ENCODE data around the gene LRRC4C.

The LRRC4C gene

GRCh38 chr11:41323446-41323845, 136.0 kb downstream of the LRRC4C start:
- Histone ChIP-seq H3K9ac (ENCODE audit: low read length) (no peak overlapping the region), H3K27me3 (replicated peaks; ENCODE audit: control insufficient read depth, insufficient read depth, low read length) (no peaks in the 10 kb centered on the region), H3K4me3 (ENCODE audit: low read length) (no peak overlapping the region), H3K4me1 (ENCODE audit: control insufficient read depth, insufficient read depth, low read length) (no peaks in the 10 kb centered on the region), H3K36me3 (ENCODE audit: control insufficient read depth, insufficient read depth, low read length, severe bottlenecking) (no peaks in the 10 kb centered on the region), H3K9me3 (ENCODE audit: control insufficient read depth, low read length) (no peaks in the 10 kb centered on the region)
- no peak for DNase-seq (ENCODE audit: low read depth)

DNA sequence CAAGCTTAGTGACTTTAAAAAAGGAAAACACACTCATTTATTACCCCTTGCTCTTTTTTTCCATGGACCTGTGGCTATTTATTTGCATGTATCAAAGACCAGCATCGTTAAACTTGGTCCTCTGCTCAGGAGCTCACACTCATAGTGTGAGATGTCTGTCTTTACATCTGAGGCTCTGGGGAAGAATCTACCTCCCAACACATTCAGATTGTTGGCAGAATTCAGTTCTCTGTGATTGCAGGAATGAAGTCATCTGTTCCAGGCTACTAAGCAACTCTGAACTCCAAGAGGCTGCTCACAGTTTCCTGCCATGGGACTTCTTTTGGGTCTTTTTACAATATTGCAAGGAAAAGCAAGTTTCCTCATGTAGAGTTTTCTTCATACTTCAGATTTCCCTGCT, 138.8 kb downstream of the LRRC4C start:
- H3K9me3 ChIP-seq (ENCODE audit: control insufficient read depth, low read length): no peaks in the 10 kb centered on the region
- no peaks in the 10 kb centered on the region for H3K4me1 ChIP-seq (ENCODE audit: control insufficient read depth, insufficient read depth, low read length)
- H3K4me3 ChIP-seq (ENCODE audit: low read length): no peak overlapping the region
- no peaks in the 10 kb centered on the region for H3K36me3 ChIP-seq (ENCODE audit: control insufficient read depth, insufficient read depth, low read length, severe bottlenecking)
- no peaks in the 10 kb centered on the region for H3K27me3 ChIP-seq (replicated peaks; ENCODE audit: control insufficient read depth, insufficient read depth, low read length)
- no peak overlapping the region for H3K9ac ChIP-seq (ENCODE audit: low read length)
- DNase-seq (ENCODE audit: low read depth): no peak

- H3K4me3 ChIP-seq (ENCODE audit: low read length): no peak overlapping the region
- no peaks in the 10 kb centered on the region for H3K27me3 ChIP-seq (replicated peaks; ENCODE audit: control insufficient read depth, insufficient read depth, low read length)
- DNase-seq (ENCODE audit: low read depth): no peak
- H3K9ac ChIP-seq (ENCODE audit: low read length): no peak overlapping the region
- no peaks in the 10 kb centered on the region for H3K36me3 ChIP-seq (ENCODE audit: control insufficient read depth, insufficient read depth, low read length, severe bottlenecking)
- H3K4me1 ChIP-seq (ENCODE audit: control insufficient read depth, insufficient read depth, low read length): no peaks in the 10 kb centered on the region
- H3K9me3 ChIP-seq (ENCODE audit: control insufficient read depth, low read length): no peaks in the 10 kb centered on the region
Measured at GRCh38 chr11:41320238-41320637, 139.2 kb downstream of the LRRC4C start.

- no peaks in the 10 kb centered on the region for H3K4me1 ChIP-seq (ENCODE audit: control insufficient read depth, insufficient read depth, low read length)
- H3K9me3 ChIP-seq (ENCODE audit: control insufficient read depth, low read length): no peaks in the 10 kb centered on the region
- no peaks in the 10 kb centered on the region for H3K36me3 ChIP-seq (ENCODE audit: control insufficient read depth, insufficient read depth, low read length, severe bottlenecking)
- no peak overlapping the region for H3K9ac ChIP-seq (ENCODE audit: low read length)
- no peaks in the 10 kb centered on the region for H3K27me3 ChIP-seq (replicated peaks; ENCODE audit: control insufficient read depth, insufficient read depth, low read length)
- DNase-seq (ENCODE audit: low read depth): no peak
- no peak overlapping the region for H3K4me3 ChIP-seq (ENCODE audit: low read length)
Measured at GRCh38 chr11:41319434-41319833, 140.0 kb downstream of the LRRC4C start.

DNA sequence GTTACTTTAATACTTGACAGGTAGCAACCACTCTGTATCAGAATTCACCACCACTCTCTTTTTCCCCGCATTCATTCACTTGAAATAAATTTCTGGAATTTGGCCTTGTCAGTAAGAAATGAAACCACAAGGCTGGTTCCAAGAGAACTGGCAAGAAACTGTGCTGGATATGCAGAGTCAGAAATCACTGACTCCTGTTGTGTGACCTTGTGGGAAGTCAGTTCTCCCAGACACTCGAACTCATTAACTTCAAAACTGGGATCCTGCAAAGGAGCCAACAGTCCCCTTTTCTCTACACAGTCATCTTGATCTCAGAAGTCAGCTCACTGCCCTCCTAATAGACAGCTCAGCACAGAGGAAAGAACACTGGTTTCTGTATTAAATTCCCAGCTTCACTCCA, 142.7 kb downstream of the LRRC4C start:
- DNase-seq (ENCODE audit: low read depth): no peak
- Histone ChIP-seq H3K36me3 (ENCODE audit: control insufficient read depth, insufficient read depth, low read length, severe bottlenecking) (no peaks in the 10 kb centered on the region), H3K9ac (ENCODE audit: low read length) (no peak overlapping the region), H3K4me1 (ENCODE audit: control insufficient read depth, insufficient read depth, low read length) (no peaks in the 10 kb centered on the region), H3K9me3 (ENCODE audit: control insufficient read depth, low read length) (no peaks in the 10 kb centered on the region), H3K27me3 (replicated peaks; ENCODE audit: control insufficient read depth, insufficient read depth, low read length) (no peaks in the 10 kb centered on the region), H3K4me3 (ENCODE audit: low read length) (no peak overlapping the region)

DNA sequence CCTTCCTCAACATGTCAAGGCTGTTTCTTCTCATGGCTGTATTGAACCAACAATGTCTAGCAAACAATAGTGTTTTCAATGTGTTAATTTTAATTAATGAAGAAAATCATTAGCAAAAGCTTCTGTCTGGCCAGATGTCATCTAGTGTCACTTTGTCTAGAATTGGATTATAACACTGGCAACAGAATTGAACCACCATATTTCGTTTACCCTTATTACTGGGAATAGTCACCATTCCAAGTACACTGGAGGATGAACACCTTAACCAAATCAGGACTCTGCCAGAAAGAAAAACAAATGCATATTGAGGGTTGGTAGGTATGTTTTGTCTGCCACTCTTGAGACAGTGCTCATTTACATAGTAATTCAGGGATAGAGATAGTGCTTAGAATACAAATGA, 146.2 kb downstream of the LRRC4C start:
- H3K36me3 ChIP-seq (ENCODE audit: control insufficient read depth, insufficient read depth, low read length, severe bottlenecking): no peaks in the 10 kb centered on the region
- DNase-seq (ENCODE audit: low read depth): no peak
- H3K27me3 ChIP-seq (replicated peaks; ENCODE audit: control insufficient read depth, insufficient read depth, low read length): no peaks in the 10 kb centered on the region
- H3K4me1 ChIP-seq (ENCODE audit: control insufficient read depth, insufficient read depth, low read length): no peaks in the 10 kb centered on the region
- H3K4me3 ChIP-seq (ENCODE audit: low read length): no peak overlapping the region
- H3K9ac ChIP-seq (ENCODE audit: low read length): no peak overlapping the region
- H3K9me3 ChIP-seq (ENCODE audit: control insufficient read depth, low read length): no peaks in the 10 kb centered on the region

DNA sequence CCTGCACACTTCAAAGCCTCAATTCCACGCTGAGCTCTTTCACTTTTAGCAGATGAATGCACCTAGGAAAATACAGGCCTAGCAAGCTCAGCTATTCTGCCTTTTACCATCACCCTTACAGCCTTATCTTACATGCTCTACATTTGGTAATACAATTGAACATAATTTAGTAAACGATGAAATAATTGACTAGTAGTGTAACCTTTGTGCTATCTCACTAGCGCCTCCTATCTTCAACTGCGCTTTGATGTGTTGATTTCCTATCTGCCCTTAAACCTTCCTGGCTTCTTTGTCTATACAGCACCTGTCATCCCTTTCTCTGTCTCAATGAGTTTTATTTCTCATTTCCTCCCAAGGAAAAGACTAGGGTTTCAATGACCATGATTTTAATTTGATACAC, 149.7 kb downstream of the LRRC4C start:
- no peaks in the 10 kb centered on the region for H3K4me1 ChIP-seq (ENCODE audit: control insufficient read depth, insufficient read depth, low read length)
- no peaks in the 10 kb centered on the region for H3K27me3 ChIP-seq (replicated peaks; ENCODE audit: control insufficient read depth, insufficient read depth, low read length)
- H3K36me3 ChIP-seq (ENCODE audit: control insufficient read depth, insufficient read depth, low read length, severe bottlenecking): no peaks in the 10 kb centered on the region
- no peaks in the 10 kb centered on the region for H3K9me3 ChIP-seq (ENCODE audit: control insufficient read depth, low read length)
- no peak for DNase-seq (ENCODE audit: low read depth)
- H3K4me3 ChIP-seq (ENCODE audit: low read length): no peak overlapping the region
- no peak overlapping the region for H3K9ac ChIP-seq (ENCODE audit: low read length)

- no peaks in the 10 kb centered on the region for H3K27me3 ChIP-seq (replicated peaks; ENCODE audit: control insufficient read depth, insufficient read depth, low read length)
- no peak overlapping the region for H3K9ac ChIP-seq (ENCODE audit: low read length)
- H3K36me3 ChIP-seq (ENCODE audit: control insufficient read depth, insufficient read depth, low read length, severe bottlenecking): no peaks in the 10 kb centered on the region
- no peaks in the 10 kb centered on the region for H3K9me3 ChIP-seq (ENCODE audit: control insufficient read depth, low read length)
- H3K4me1 ChIP-seq (ENCODE audit: control insufficient read depth, insufficient read depth, low read length): no peaks in the 10 kb centered on the region
- DNase-seq (ENCODE audit: low read depth): no peak
- H3K4me3 ChIP-seq (ENCODE audit: low read length): no peak overlapping the region
Measured at GRCh38 chr11:41309111-41309522, 150.3 kb downstream of the LRRC4C start.

DNA sequence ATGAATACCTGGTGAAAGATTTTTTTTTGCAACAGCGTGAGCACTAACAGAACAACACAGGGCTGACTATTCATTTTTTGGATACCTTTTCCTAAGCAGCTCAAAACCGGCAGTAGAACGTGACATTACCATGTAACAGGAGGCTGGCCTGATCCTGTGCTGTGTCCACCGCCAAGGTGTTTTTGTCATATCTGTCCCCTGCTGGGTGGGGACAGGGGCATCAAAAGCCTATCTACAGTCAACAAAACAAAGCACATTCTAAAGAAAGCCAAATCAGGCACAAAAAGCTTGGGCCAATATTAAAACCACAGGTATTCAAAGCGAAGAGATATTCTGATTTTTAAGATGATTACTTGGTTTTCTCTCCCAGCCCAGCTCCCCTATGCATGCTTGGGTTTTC, 151.2 kb downstream of the LRRC4C start:
- no peak for DNase-seq (ENCODE audit: low read depth)
- no peaks in the 10 kb centered on the region for H3K9me3 ChIP-seq (ENCODE audit: control insufficient read depth, low read length)

GRCh38 chr11:41307296-41308080, 152.0 kb downstream of the LRRC4C start:
- no peak for DNase-seq (ENCODE audit: low read depth)
- no peaks in the 10 kb centered on the region for H3K4me1 ChIP-seq (ENCODE audit: control insufficient read depth, insufficient read depth, low read length)
- no peaks in the 10 kb centered on the region for H3K36me3 ChIP-seq (ENCODE audit: control insufficient read depth, insufficient read depth, low read length, severe bottlenecking)
- H3K4me3 ChIP-seq (ENCODE audit: low read length): no peak overlapping the region
- H3K9me3 ChIP-seq (ENCODE audit: control insufficient read depth, low read length): no peaks in the 10 kb centered on the region
- no peak overlapping the region for H3K9ac ChIP-seq (ENCODE audit: low read length)
- no peaks in the 10 kb centered on the region for H3K27me3 ChIP-seq (replicated peaks; ENCODE audit: control insufficient read depth, insufficient read depth, low read length)

More for the DNA sequence above, 151.2 kb downstream of the LRRC4C start:
- no peaks in the 10 kb centered on the region for H3K27me3 ChIP-seq (replicated peaks; ENCODE audit: control insufficient read depth, insufficient read depth, low read length)
- H3K4me1 ChIP-seq (ENCODE audit: control insufficient read depth, insufficient read depth, low read length): no peaks in the 10 kb centered on the region
- H3K4me3 ChIP-seq (ENCODE audit: low read length): no peak overlapping the region
- H3K36me3 ChIP-seq (ENCODE audit: control insufficient read depth, insufficient read depth, low read length, severe bottlenecking): no peaks in the 10 kb centered on the region
- no peak overlapping the region for H3K9ac ChIP-seq (ENCODE audit: low read length)

DNA sequence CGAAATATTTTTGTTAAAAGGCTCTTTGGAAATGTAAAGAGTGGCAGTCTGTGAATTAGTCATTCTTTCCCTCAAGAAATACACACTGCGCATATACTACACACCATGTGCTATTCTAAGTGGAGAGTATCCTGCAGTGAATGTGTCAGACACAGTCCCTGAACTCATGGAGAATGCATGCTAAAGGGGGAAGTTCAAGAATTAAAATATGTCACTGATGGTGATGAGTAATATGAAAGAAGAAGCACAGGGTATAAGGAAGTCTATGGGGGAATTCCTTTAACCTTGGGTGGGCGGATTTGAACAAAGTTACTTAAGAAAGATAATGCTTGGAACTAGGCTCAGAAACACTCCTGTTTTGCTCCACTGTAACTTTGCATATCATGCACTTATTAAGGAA, 153.0 kb downstream of the LRRC4C start:
- DNase-seq (ENCODE audit: low read depth): no peak
- Histone ChIP-seq H3K9me3 (ENCODE audit: control insufficient read depth, low read length) (no peaks in the 10 kb centered on the region), H3K36me3 (ENCODE audit: control insufficient read depth, insufficient read depth, low read length, severe bottlenecking) (no peaks in the 10 kb centered on the region), H3K9ac (ENCODE audit: low read length) (no peak overlapping the region), H3K4me1 (ENCODE audit: control insufficient read depth, insufficient read depth, low read length) (no peaks in the 10 kb centered on the region), H3K27me3 (replicated peaks; ENCODE audit: control insufficient read depth, insufficient read depth, low read length) (no peaks in the 10 kb centered on the region), H3K4me3 (ENCODE audit: low read length) (no peak overlapping the region)

DNA sequence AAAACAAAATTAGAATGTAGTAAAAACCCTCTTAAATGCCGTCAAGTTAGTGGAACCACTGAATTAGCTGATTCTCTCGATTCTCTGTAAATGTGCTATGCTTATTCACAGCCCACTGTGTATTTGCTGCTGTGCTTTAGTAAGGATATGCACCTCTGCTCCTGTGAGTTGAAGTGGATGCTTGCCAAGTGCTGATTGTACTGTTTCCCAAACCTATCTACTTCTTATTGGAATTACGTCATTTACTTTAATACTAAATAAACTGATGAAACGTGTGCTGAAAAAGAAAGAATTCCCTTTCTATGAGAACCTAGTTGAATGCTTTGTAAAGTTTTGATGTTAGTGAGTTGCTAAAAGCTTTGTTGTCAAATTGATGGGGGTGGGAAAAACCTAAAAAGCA, 158.4 kb downstream of the LRRC4C start:
- Histone ChIP-seq H3K4me1 (ENCODE audit: control insufficient read depth, insufficient read depth, low read length) (no peaks in the 10 kb centered on the region), H3K9ac (ENCODE audit: low read length) (no peak overlapping the region), H3K9me3 (ENCODE audit: control insufficient read depth, low read length) (no peaks in the 10 kb centered on the region), H3K36me3 (ENCODE audit: control insufficient read depth, insufficient read depth, low read length, severe bottlenecking) (no peaks in the 10 kb centered on the region), H3K4me3 (ENCODE audit: low read length) (no peak overlapping the region), H3K27me3 (replicated peaks; ENCODE audit: control insufficient read depth, insufficient read depth, low read length) (no peaks in the 10 kb centered on the region)
- DNase-seq (ENCODE audit: low read depth): no peak

All from adipocyte (in vitro differentiated cells).